Inflammatory macrophage treated with lipopolysaccharide for 4 hours (primary cell): ENCODE data around the gene PLA2G2D.

Experiments used
- DNase-seq: peaks from one replicate; pipeline ENCODE4 v3.0.0-alpha.2; 2020

The PLA2G2D gene, protein sequence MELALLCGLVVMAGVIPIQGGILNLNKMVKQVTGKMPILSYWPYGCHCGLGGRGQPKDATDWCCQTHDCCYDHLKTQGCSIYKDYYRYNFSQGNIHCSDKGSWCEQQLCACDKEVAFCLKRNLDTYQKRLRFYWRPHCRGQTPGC

DNA sequence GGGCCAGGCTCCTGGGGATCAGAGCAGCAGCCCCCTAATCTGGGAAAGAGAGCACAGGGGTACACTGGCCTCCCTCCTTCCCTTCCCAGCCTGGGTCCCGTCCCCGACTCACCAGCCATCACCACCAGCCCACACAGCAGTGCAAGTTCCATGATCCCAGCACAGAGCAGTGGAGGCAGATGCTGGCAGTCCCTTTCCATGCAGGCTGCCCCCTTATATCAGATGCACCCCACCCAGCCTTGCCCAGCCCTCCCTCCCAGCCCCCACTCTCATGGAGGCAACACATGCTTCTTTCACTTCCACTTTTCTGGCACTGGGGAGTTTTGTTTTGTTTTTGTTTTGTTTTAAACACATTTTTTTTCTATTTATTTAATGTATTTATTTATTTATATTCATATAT, at the start of gene PLA2G2D:
TSS of gene PLA2G2D (minus strand) at position 190 of the 400 bp plus-strand sequence. CDS start at position 152, 38 bp downstream.
- no peak for DNase-seq

DNA sequence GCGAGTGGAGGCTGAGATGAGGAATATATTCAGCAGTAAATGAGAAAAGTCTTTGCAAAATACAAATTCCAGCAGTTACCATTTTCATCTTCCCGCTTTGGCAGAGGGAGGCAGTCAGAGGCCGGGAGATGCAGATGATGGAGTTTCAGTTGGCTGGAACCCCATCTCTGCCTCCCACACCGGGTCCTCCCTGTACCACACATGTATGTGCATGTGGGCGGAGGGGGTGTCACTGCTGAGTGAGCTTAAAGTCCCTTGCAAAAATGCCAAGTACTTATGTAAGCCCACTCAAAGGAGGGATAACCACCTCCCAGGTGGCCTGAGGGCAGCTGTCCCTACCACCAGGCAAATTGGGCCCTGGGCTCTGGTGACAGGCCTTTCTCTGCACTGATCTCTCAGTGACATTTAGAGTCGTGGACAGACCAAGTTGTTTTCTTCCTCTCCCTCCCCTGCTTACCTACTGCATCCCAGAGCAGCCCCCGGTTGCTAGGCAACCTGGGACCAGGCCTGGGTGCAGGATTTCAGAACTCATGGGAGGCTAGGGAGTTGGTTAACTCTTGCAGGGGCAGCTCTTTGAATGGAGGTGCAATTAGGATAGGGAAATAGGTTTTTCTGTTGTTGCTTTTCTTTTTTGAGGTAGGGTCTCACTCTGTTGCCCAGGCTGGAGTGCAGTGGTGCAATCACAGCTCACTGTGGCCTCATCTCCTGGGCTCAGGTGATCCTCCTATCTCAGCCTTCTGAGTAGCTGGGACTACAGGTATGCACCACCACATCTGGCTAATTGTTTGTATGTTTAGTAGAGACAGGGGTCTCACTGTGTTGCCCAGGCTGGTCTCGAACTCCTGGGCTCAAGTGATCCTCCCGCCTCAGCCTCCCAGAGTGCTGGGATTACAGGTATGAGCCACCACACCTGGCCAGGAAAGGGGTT, 49.5 kb upstream of the PLA2G2D start:
- DNase-seq, result no peak

DNA sequence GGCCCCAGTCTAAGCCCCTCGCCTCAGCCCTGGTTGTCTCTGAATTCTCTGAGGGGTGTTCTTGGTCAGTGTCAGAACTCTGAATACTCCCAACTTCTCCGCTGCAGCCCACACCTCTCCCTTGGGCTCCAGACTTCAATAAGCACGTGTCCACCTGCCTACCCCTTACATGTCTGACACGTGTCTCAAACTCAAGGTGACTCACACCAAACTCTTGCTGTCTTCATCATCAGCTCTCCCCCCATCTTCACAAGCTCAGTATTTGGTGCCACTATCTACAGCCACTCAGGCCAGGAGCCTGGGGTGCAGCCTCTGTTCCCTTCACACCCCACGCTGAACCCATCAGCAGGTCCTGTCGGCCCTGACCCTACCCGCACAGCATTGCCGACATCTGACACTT, 47.8 kb upstream of the PLA2G2D start:
- DNase-seq, result no peak

DNA sequence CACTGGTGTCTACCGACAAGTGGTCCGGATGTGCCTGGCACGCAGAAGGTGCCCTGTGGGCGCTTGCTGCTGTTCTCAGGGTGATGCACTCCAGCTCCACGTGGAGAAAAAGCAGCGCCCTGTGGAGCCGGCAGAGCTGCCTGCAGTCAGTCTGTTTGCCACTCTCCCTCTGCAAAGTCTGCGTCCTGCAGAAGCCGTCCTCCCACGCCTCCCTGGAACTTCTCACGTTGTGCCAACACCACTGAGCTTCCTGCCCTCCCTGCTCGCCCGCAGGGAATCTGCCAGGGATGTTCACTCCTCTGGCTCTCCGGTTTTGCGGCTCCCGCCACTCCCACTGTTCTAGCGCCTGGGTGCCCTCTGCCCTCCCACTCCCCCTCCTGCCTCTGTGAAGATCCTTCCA, 46.7 kb upstream of the PLA2G2D start:
- no peak for DNase-seq

DNA sequence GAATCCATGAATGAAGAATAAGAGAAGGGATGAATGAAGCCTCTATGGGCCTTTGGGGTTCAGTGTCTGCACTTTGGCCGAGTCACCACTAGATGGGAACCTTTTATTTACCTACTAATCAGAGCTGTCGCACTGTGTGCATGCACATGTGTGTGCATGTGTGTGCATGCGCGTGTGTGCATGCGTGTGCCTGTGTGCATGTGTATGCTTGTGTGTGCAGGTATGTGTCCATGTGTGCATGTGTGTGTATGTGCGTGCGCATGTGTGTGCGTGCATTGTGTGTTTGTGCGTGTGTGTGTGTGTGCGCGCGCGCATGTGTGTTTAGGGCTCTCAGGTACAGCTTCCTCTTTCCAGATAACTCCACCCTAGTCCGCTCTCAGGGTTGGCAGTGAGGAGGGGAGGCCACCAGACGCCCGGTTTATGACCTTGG, 46.2 kb upstream of the PLA2G2D start:
- DNase-seq, result no peak

DNA sequence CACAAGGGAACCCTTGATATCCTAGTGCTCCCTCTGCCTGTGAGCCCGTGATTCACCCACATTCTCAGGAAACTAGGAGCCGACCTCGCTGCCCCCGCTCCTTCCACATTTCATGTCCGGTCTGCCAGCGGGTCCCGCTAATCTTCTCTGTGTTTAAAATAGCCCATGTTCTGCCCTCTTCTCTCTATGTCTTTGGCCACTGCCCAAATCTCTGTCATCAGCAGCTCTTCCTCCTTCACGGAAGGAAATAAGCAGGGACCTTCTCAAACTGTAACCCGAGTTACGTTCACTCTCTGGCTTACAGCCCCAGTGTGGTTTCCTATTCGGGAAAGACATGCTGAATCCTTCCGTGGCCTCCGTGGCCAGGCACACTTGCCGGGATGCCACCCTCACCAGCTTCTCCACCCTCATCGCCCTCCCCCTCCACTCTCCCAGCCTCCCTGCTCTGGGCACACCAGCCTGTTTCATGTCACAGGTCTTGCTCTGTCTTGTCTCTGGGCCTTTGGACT, 45.4 kb upstream of the PLA2G2D start:
- peak; percentile 17 for DNase-seq

DNA sequence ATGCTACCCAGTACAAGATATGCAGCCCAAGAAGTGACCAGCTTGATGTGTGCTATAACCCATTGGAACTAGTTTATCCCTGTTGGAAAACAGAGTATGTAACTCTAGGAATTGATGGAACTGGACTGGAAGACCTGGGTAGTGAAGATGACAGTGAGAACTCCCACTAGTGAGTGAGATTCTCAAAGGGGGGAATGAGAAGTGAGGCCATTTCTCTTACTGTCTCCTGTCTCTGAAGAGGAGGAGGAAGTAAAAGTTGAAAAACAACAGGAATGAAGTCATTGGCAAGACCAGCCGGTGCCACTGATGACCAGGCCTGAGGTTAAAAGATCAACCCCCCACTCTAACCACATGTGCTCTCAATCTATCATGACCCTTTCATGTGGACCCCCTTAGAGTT, 40.7 kb upstream of the PLA2G2D start:
- no peak for DNase-seq

DNA sequence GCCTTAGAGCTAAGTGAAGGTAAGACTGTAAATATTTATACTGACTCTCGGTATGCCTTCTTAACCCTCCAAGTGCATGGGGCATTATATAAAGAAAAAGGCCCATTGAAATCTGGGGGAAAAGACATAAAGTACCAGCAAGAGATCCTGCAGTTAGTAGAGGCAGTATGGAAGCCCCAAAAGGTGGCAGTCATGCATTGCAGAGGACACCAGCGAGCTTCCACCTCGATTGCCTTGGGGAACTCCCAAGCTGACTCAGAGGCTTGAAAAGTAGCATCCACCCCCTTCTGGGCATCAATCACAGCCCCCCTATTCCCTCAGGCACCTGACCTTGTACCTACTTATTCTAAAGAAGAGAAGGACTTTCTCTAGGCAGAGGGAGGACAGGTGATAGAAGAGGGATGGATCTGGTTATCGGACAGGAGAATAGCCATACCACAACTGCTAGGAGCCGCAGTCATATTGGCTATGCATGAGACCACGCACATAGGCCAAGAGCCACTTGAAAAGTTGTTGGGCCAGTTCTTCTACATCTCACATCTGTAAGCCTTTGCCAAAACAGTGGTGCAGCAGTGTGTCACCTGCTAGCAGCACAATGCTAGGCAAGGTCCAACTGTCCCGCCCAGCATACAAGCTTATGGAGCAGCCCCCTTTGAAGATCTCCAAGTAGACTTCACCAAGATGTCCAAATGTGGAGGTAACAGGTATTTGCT, 39.2 kb upstream of the PLA2G2D start:
- no peak for DNase-seq

DNA sequence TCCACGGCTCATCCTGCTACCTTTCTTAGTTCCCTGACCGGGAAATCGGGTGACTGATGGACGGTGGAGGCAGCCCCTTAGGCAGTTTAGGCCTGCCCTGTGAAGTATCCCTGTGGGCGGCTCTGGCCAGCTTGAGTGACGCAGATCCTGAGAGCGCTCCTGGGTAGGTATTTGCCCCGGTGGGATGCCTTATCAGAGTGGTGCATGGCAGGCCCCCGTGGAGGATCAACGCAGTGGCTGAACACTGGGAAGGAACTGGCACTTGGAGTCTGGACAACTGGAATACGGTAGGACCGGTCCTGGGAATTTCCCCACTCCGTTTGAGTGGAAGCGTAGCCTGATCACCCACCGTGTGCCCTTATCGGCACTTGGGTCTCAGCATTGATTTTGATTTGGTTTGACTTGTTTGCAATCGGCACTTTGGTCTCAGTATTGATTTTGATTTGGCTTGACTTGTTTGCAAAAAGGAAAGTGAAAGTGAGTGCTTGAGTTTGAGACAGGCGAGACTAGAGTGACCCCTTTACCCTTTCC, 35.0 kb upstream of the PLA2G2D start:
- peak; percentile 29 for DNase-seq

DNA sequence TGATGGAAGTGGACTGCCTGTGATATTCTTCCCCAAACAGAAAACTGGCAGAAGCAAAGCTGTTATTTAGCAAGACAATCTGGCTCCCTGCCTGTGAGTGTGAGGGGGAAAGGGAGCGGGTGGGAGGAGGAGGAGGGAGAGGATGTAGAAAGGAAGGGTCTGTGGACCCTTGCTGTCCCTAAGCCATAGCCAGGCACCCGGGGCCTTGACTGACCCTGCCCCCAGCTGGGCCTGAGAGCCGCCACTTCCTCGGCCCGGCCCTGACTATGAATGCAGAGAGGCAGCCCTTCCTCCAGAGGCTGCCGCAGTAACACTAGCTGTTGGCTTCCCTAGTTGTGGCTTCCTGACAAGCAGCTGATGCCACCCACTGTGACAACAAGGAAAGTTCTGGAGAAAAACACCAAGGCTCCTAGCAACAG, 33.7 kb upstream of the PLA2G2D start:
- DNase-seq, result peak; percentile 50

DNA sequence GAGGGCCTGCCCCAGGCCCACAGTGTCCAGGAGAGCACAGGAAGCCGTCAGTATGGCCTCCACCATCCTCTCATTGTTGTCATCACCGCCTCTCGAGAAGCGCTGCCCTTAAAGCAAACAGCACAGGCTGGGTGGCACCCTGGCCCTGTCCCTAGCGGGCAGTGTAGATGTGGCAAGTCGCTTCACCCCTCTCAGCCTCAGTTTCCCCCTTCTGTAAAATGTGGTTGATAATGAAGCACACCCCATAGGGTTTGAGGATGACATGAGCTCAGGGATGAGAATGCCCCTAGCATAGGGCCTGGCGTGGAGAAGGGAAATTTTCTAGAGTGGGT, 33.2 kb upstream of the PLA2G2D start:
- DNase-seq, result no peak

DNA sequence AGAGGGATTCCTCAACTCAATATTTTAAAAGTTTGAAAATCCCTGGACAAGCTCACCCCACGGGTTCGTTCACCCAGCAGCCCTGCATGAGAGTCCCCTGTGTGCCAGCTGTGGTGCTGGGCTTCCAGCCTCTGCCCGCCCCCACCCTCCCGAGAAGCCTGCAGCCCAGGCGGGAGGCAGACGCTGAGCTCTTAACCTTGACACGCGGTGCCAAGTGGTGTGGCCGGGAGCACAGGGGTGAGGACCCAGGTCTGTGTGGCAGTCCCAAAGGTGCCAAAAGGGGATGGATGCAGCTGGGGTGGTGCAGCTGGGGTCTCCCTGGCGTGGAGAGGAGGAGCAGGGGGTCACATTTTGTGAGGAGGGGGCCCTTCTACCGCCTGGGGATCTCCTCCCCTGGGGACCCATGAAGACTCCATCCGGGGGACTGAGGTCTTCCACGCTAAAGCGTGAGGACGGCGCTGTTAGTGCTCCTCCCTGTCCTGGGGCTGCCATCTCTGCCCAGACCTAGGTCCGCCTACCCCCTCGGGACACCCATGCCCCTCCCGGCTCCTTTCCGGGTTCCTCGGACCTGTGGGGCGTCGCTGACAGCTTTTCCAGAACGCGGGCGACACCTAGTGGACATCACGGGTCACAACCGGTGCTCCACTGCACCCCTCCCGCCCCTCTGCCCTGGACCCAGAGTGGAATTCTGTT, 32.7 kb upstream of the PLA2G2D start:
- peak; percentile 56 for DNase-seq

DNA sequence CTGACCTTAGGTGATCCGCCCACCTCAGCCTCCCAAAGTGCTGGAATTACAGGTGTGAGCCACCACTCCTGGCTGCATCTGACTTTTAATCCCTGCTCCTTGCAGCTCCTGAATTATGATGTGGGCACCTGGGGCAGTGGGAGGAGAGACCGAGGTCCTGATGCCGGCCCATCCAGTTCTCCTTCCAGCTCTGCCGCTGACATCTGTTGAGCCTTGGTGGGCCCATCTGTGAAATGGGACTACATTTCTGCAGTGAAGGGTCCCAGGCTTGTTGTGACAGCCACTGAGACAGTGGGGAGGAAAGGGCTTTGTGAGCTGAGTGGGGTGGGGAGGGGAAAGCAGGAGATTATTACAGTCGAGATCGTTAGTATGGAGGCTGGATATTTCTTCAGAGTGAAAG, 31.6 kb upstream of the PLA2G2D start:
- DNase-seq, result no peak

DNA sequence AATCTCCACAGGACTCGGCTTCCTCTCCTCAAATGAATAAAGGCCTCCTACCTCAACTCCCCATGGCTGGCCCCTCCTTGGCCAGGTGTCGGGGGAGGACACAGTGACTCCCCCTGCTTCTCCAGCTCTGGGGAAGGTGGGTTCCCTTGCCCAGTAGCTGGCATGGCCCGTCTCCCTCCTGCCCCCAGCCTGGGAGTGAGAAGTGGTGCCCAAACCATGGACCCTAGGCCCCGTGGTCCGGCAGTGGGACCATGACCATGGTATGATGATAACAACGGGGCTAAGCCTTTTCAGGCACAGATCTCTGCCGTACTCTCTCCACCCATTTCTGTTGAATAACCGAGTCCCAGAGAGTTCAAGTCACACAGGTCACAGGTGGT, 31.0 kb upstream of the PLA2G2D start:
- DNase-seq, result no peak

DNA sequence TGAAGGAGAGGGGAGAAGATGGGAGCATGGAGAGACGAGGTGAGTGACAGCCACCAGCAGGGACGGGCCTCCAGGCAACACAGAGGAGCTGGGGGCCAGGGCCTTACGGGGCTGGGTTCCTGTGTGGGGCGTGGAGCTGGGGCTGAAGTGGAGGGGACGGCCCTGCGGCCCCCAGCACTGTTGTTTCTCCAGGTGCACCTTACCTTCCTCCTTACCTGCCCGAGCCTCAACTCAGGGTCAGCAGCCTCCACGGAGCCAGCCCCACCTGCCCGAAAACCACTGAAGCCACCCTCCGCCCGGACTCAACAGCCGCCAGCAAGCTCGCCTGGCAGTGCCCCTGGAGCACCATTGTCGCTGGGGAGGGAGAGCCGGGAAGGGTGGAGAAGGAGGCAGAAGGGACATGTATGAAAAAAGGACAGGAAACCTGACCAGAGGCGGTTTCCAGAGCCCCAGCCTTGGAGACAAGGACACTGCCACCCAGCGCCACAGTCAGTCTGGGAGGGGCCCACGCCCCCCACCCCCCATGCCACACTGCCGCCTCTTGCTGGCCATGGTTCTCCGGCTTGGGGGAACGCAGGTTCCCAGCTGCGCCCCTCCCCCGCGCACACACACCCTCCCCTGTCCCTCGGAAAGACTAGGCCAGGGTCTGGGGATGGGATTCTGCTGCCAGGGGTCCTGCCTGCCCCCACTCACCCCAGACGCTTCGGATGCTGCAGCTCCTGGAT, 30.4 kb upstream of the PLA2G2D start:
- DNase-seq, result no peak

DNA sequence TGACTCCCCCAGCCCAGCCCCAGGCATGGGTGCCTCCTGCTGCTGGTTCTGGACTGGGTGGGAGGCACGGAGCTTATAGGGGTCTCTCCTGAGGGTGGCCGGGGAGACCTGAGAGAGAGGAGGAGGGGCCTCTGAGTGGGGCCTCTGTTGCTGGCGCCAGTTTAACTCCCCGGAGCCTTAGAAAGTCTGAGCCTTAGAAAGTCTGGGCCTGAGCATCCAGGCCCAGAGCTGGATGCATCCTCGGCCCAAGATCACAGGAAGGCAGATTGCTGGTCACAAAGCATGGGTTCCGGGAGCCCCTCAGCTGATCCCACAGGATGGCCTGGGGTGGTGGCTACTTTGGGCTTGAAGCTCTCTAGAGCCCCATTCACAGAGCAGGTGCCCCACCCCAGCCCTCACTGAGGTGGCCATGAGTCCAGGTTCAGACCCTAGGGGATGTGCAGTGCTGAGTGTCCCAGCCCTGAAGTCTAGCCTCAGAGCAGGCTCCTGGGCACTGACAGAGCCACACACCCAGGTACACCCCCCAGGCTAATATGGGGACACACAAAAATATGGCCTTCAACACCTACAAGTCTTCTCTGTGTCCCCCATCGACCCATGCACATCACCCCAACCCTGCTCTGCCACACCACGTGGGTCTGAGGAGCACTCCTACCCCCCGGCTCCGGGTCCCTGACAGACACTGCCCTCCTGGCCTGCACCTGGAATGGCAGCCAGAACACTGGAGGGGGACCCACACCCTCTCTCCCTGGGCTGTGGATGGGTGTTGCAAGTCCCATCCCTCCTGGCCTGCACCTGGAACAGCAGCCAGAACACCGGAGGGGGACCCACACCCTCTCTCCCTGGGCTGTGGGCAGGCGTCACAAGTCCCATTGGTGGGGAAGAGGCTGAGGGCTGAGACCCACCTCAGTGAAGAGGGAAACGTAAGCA, 29.5 kb upstream of the PLA2G2D start:
- DNase-seq, result no peak

DNA sequence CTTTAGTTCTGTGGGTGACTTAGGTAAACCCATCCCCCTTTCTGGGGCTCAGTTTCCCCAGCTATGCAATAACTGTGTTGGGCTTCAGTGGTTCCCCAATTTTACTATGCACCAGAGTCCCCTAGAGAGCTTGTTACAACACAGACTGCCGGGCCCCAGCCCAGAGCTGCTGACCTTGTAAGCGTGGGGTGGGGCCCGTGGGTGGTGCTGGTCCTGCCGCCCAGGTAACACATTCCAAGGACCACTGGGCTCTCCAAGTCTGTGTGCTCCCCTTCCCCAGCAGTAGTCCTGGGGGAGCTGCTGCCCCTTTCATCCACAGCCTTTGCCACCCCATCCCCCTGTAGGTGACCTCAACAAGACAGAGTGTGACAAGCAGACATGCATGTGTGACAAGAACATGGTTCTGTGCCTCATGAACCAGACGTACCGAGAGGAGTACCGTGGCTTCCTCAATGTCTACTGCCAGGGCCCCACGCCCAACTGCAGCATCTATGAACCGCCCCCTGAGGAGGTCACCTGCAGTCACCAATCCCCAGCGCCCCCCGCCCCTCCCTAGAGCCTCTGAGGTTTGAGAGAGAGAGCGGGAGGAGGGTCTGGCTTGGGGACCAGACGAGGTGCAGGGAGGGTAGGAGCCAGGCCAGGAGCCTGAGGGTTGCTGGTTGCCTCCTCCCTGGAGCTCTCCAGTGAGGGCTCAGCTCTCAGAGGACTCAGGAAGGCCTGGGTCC, 28.7 kb upstream of the PLA2G2D start:
- no peak for DNase-seq

DNA sequence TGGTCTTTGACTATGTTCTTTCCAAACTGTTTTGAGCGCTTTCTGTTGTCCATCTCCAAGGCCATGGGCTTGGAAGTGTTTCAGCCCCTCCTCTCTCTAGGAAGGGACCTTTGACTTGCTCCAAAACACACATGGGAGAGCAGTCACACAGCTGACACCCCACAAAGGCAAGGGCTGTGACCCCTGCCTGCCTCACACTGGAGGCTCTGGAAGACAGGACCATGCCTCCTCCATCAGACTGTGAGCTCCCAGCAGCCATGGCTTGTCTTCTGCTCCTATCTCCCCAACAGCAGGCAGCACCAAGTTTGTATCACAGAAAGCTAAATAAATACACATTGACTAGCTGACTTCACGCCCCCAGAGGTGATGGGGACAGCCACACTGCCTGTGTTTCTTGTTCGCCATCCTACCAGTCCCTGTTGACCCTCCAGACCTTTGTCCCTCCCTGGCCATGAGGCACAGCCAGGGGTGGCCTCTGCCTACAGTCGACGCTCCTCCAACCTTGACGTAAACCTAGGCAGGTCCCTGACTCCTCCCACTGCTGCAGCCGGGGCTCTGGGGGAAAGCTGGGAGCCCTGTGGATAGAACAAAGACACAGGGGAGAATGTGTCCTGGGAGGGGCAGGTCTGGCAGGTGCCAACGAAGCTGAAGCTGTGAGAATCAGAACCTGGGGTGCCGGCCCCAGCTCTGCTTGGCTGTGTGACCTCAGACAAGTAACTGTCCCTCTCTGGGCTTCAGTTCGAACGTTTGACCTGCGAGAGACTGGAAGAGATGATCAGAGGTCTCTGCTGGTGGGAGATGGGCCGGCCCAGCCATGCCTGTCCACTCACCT, 24.6 kb upstream of the PLA2G2D start:
- DNase-seq, result no peak

DNA sequence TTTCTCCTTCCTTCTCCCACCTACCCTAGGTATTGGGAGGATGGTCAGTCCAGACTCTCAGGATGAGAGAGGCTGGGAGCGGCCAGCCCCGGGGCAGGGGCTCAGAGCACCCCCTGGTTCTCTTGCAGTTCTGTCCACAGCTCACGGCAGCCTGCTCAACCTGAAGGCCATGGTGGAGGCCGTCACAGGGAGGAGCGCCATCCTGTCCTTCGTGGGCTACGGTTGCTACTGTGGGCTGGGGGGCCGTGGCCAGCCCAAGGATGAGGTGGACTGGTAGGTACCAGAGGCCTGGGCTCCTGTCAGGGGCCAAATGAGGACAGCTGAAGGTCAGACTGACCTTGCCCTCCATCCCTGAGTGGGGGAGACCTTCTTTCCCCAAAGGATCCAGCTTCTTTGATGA, 24.0 kb upstream of the PLA2G2D start:
- no peak for DNase-seq
